HFF-Myc (cell line): ENCODE measurements around the gene FOXP1.

Experiments
- DNase-seq: peaks from one replicate; pipeline ENCODE4 v3.0.0-alpha.2; 2011; ENCODE audit warnings: low read depth; ENCODE audit errors: extremely low read depth
- H3K4me3 ChIP-seq: replicated peaks from 2 replicates; pipeline ENCODE4 v1.5.1; 2011; ENCODE audit warnings: low read depth, mild to moderate bottlenecking, control low read depth, low read length
- TF ChIP-seq, protein P1 (sequence below): IDR thresholded peaks from 2 replicates; pipeline ENCODE4 v1.5.1; 2012; ENCODE audit warnings: mild to moderate bottlenecking, low read depth, low read length, control low read depth; ENCODE audit errors: missing control alignments

The FOXP1 gene

DNA sequence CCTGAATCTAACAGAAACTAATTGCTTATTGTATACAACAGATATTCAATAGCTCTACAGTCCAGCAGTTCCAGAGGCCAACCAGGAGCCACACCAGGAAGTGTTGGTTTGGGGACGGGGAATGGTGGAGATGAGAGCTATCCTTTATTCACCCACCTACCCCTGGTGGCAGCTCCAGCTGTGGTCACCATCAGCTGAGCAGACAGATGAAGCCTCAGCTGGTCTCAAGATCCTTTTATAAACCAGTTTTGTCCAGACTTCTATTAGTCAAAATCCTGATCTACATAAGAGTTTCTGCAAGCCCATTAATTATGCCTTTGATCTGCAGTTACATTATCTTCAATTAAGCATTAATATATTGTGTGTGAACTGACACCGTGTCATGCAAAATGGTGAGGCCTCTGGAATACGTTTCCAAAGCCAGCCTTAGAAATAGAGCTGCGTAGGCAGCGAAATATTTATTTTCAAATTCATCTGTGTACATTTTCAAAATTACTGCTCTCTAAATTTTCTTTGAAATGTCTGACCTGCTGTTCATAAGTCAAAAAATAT is 488.8 kb downstream of the FOXP1 start:
- DNase-seq, result no peak
- H3K4me3 ChIP-seq, result no peak overlapping the region
- TF ChIP-seq, protein P1, sequence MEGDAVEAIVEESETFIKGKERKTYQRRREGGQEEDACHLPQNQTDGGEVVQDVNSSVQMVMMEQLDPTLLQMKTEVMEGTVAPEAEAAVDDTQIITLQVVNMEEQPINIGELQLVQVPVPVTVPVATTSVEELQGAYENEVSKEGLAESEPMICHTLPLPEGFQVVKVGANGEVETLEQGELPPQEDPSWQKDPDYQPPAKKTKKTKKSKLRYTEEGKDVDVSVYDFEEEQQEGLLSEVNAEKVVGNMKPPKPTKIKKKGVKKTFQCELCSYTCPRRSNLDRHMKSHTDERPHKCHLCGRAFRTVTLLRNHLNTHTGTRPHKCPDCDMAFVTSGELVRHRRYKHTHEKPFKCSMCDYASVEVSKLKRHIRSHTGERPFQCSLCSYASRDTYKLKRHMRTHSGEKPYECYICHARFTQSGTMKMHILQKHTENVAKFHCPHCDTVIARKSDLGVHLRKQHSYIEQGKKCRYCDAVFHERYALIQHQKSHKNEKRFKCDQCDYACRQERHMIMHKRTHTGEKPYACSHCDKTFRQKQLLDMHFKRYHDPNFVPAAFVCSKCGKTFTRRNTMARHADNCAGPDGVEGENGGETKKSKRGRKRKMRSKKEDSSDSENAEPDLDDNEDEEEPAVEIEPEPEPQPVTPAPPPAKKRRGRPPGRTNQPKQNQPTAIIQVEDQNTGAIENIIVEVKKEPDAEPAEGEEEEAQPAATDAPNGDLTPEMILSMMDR, result no peak

DNA sequence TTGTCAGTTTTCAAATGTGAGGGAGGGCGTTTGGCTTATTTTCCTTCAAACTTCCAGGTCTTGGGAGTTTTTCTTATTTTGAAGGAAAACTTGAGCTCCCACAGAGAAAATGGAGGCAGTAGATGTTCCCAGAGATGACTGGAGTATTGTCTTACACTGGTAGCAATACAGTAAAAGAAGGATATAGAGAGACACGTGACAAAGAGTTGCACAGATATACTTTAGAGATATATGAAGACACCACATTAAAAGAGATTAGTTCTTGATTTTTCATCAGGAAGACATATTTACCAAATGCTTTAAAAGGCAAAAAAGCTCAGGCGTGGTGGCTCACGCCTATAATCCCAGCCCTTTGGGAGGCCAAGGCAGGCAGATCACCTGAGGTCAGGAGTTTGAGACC is 490.9 kb downstream of the FOXP1 start:
- no peak for DNase-seq
- H3K4me3 ChIP-seq, result no peak overlapping the region
- TF ChIP-seq, protein P1, result no peak

DNA sequence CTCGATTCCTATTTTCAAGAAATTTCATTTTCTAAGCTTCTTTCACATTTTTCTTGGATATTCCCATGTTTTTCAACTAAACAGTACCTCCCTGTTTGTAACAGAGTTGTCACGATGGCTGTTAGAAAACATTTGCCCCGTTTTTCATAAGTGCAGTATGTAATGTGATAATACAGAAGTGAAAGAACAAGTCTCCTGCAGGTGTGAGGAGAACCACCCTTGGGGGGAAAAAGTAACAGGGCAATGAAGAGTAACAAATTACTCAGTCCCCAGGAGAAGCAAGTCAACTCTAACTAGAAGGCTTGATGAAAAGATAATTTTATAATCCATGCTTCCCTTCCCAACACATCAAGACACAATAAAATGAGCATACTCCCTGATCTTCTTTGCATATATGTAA is 493.3 kb downstream of the FOXP1 start:
- TF ChIP-seq, protein P1, result no peak
- no peak for DNase-seq
- H3K4me3 ChIP-seq, result no peak overlapping the region

DNA sequence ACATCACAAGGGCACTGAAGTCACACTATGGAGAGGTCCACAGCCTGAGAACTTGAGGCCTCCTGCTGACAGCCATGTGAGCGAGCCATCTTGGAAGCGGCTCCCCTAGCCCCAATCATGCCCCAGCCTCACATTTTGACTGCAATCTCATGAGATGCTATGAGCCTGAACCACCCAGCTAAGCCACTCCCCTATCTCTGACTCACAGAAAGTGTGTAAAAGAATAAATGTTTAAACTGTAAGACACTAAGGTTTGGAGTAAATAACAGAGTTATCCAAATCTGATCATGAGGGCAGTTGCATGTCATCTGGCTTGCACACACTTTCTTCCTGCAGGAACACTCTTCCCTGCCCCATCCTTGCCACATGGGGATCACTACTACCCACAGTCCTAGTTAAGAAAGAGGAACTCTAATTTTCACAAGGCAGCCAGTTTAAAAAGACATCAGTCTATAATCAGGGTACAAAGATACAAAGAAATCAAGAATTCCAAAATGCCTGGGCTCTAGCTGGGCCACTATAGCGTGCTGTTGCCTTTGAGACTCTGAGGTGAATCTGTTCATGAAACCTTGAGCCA is 494.2 kb downstream of the FOXP1 start:
- TF ChIP-seq, protein P1, result no peak
- no peak for DNase-seq
- H3K4me3 ChIP-seq, result no peak overlapping the region

DNA sequence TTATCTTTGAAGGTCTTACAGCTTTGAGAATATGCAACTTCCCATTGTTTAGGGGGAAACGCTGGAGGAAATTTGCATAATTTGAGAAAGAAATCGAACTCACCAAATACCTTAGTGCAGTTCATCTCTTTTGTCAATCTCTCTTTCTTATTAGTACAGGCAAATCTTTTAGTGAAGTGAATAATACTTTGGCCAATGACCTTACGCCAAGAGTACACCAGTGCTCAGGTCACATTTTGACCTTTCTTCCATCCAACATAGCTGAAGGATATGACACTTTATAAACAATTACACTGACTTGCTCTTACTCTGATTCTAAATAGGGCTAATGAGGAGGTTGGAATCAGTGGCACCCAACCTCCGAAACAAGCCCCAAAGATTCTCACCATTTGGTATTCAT is 494.8 kb downstream of the FOXP1 start:
- TF ChIP-seq, protein P1, result no peak
- no peak overlapping the region for H3K4me3 ChIP-seq
- DNase-seq, result no peak

DNA sequence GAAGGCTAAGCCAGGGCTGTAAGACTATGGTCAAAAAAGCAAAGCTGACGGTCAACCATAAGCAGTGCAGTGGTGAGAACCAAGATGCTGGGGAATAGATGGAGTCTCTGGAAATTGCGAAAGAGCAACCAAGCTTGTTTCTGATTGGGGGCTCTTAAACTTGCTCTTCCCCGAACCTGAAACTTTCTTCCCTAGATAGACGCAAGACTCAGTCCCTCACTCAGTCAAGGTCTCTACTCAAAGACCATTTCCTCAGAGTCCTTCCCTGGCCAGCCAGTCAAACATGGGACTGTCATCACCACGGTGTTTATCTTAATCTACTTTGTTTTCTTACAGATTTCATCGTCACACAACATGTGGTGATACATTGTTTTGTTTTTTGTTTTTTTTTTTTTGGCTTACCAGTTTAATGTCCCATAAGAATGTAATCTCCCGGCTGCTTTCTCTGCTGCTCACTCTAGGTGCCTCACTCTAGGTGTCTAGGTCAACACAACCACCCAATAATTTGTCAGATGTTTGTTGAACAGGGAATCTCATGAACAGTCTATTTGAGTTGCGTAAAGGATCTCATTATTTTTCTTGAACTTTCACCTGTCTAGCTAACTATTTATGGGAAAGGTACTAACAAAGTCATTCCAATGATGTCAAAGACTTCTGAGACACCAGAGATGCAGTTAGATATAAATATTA is 495.4 kb downstream of the FOXP1 start:
- no peak for DNase-seq
- TF ChIP-seq, protein P1, result no peak
- no peak overlapping the region for H3K4me3 ChIP-seq
